Lung (tissue), 12 donors: ENCODE measurements around the gene CBX4. TPM values are rescaled to one million over a fixed set of nuclear protein-coding genes. Genes with fewer than 3 reads are reported as not detected.
A peak's percentile ranks its signal among the peaks of the same experiment; 100 is the strongest.

Source experiments
- ATAC-seq: fragments of 200-7000 bp; cut with Tn5 transposase; one replicate; pipeline ENCODE4 v1.9.1; 2020; ENCODE audit warnings: moderate number of reproducible peaks; ENCODE audit not compliant: insufficient read depth, low FRiP score
- DNase-seq, 3 donors: peaks; one replicate each; pipeline ENCODE4 v3.0.0-alpha.2; 2013 to 2017
- H3K27ac ChIP-seq, 2 donors: one replicate each; pipeline ENCODE4 v1.5.1; 2013; ENCODE audit warnings: mild to moderate bottlenecking in 2 of 2, moderate library complexity in 2 of 2, control low read depth in 1 of 2, inconsistent platforms in 1 of 2, low read depth in 1 of 2, low read length in 1 of 2
- H3K27me3 ChIP-seq, 3 donors: one replicate each; pipeline ENCODE4 v1.5.1; 2013; ENCODE audit warnings: low read length in 2 of 3; ENCODE audit not compliant: control insufficient read depth in 3 of 3, insufficient read depth in 3 of 3
- H3K36me3 ChIP-seq, 4 donors: one replicate each; pipeline ENCODE4 v1.5.1; 2013; ENCODE audit warnings: low read length in 4 of 4, mild to moderate bottlenecking in 1 of 4, moderate library complexity in 1 of 4; ENCODE audit not compliant: control insufficient read depth in 4 of 4, insufficient read depth in 4 of 4
- H3K4me1 ChIP-seq, 5 donors: one replicate each; pipeline ENCODE4 v1.5.1; 2013; ENCODE audit warnings: low read length in 5 of 5, mild to moderate bottlenecking in 2 of 5, moderate library complexity in 1 of 5; ENCODE audit not compliant: control insufficient read depth in 5 of 5, insufficient read depth in 5 of 5
- H3K4me3 ChIP-seq: one replicate; pipeline ENCODE4 v1.5.1; 2013; ENCODE audit warnings: mild to moderate bottlenecking, control low read depth, moderate library complexity
- H3K9ac ChIP-seq, 2 donors: one replicate each; pipeline ENCODE4 v1.5.1; 2013; ENCODE audit warnings: low read length in 2 of 2, control low read depth in 1 of 2; ENCODE audit not compliant: insufficient read depth in 1 of 2
- H3K9me3 ChIP-seq, 4 donors: one replicate each; pipeline ENCODE4 v1.5.1; 2013; ENCODE audit warnings: low read length in 3 of 4, mild to moderate bottlenecking in 1 of 4, moderate library complexity in 1 of 4; ENCODE audit not compliant: control insufficient read depth in 4 of 4, insufficient read depth in 3 of 4
- CTCF ChIP-seq: IDR thresholded peaks from 2 replicates; pipeline ENCODE4 v1.5.1; 2012; ENCODE audit warnings: mild to moderate bottlenecking; ENCODE audit errors: control extremely low read depth, extremely low read depth
- WGBS, 2 donors: extraction: QIAGEN DNeasy Blood & Tissue Kit; methylation state at CpG; one replicate each; pipeline ENCODE4 v1.1.7; 2013; 5-methylcytosine and 5-hydroxymethylcytosine counted together
- polyA plus RNA-seq, 2 donors: library from polyadenylated mRNA; stranded (reverse); fragments of 200-250 nt; gene quantifications; one replicate each; pipeline ENCODE4 v1.2.1, GENCODE V29; 2013
- total RNA-seq, 2 donors: library from RNA; depleted of rRNA in 1 of 2; stranded (reverse); fragments of >200 nt in 1 of 2; gene quantifications; one replicate each; pipeline ENCODE4 v1.2.1, GENCODE V29; 2014 to 2021
- donor health status: control.
- donor health status: control.
- donor health status: Bipolar disorder and iron deficiency.
- donor health status: healthy.
- donor health status: DM: yes; HTN: yes; CAD: no.

Gene CBX4
- total and polyA plus RNA-seq, 4 donors: 12.8 to 32.0 (median 17.5) TPM

- H3K4me1 ChIP-seq: peaks cover 0 to 39% (median 8%) of the 10 kb centered on the region in 5 donors
- H3K4me3 ChIP-seq: no peak overlapping the region
Observed at GRCh38 chr17:79801156-79802038, 37.8 kb downstream of the CBX4 start.

GRCh38 chr17:79800325-79801155, 38.7 kb downstream of the CBX4 start:
- no peak for ATAC-seq
- no peak overlapping the region for H3K9ac ChIP-seq
- WGBS, 2 donors: 3% methylated on average over 42 to 44 of the region's 44 CpGs
- H3K9me3 ChIP-seq: peaks cover 0 to 4% (median 0%) of the 10 kb centered on the region in 4 donors
- no peak for TF ChIP-seq CTCF
- H3K27ac ChIP-seq: no peak overlapping the region
- peaks cover 14 to 71% (median 65%) of the 10 kb centered on the region in 3 donors for H3K27me3 ChIP-seq
- peaks cover 0 to 48% (median 8%) of the 10 kb centered on the region in 5 donors for H3K4me1 ChIP-seq
- H3K4me3 ChIP-seq: no peak overlapping the region
- no peaks in the 10 kb centered on the region for H3K36me3 ChIP-seq
- peak; percentile 65 to 66 (median 66) for DNase-seq

More at GRCh38 chr17:79801156-79802038, 37.8 kb downstream of the CBX4 start:
- no peak for ATAC-seq
- Histone ChIP-seq H3K9ac (no peak overlapping the region), H3K36me3 (no peaks in the 10 kb centered on the region), H3K27me3 (peaks cover 17 to 79% (median 73%) of the 10 kb centered on the region in 3 donors), H3K27ac (no peak overlapping the region), H3K9me3 (peaks cover 0 to 4% (median 0%) of the 10 kb centered on the region in 4 donors)
- WGBS, 2 donors: 3 to 5% methylated on average over 52 of the region's 52 CpGs
- DNase-seq: peak in 1 of 3 donors; percentile 28
- TF ChIP-seq CTCF: no peak

GRCh38 chr17:79799538-79800324, 39.5 kb downstream of the CBX4 start:
- ATAC-seq (no peak), DNase-seq (no peak)
- H3K27me3 ChIP-seq: peaks cover 14 to 62% (median 56%) of the 10 kb centered on the region in 3 donors
- 5 to 6% methylated on average over 29 to 31 of the region's 31 CpGs for WGBS, 2 donors
- peaks cover 0 to 4% (median 0%) of the 10 kb centered on the region in 4 donors for H3K36me3 ChIP-seq
- H3K4me3 ChIP-seq: no peak overlapping the region
- H3K4me1 ChIP-seq: peaks cover 0 to 52% (median 8%) of the 10 kb centered on the region in 5 donors
- no peak overlapping the region for H3K9ac ChIP-seq
- peaks cover 0 to 4% (median 0%) of the 10 kb centered on the region in 4 donors for H3K9me3 ChIP-seq
- no peak overlapping the region for H3K27ac ChIP-seq
- TF ChIP-seq CTCF: no peak
